22Rv1 (cell line): Measurements from ENCODE around the gene SYTL2.

Experiments
- CTCF ChIP-seq: fragments of 450-650 bp; IDR thresholded peaks from 2 replicates; pipeline ENCODE4 v1.5.1; 2017; ENCODE audit warnings: mild to moderate bottlenecking
- ZFX ChIP-seq: fragments of 450-650 bp; IDR thresholded peaks from 2 replicates; pipeline ENCODE4 v1.6.1; 2017; ENCODE audit warnings: antibody characterized with exemption, borderline replicate concordance

- no peak for TF ChIP-seq CTCF
- TF ChIP-seq ZFX, result no peak
Observed at GRCh38 chr11:85762226-85762625, 48.7 kb downstream of the SYTL2 start.
